ENCODE results near the gene MED22.
"Not testable (repeated sequence)": the region's sequence is repeated elsewhere in the genome, so short reads cannot be mapped to it uniquely, and the experiment has no call there.

The MED22 gene

GRCh38 chr9:133347985-133348717 lies at the start of gene MED22, which contains the start of gene RPL7A:
MED22 (minus strand) TSS chr9:133348131; CDS start chr9:133346662, 1,469 bp downstream.
RPL7A (plus strand) TSS chr9:133348218; CDS start chr9:133348244, 26 bp downstream.
- H3K4me3 ChIP-seq (ENCODE audit: low read length): peak within 1 kb of the TSS; percentile 90
- TF ChIP-seq ZNF274 (IDR thresholded peaks at IDR 0.05; ENCODE audit: low read depth, low read length): no peak

- H3K4me3 ChIP-seq (ENCODE audit: low read length): no peak overlapping the region
- TF ChIP-seq ZNF274 (IDR thresholded peaks at IDR 0.05; ENCODE audit: low read depth, low read length): no peak
These were observed 49.4 kb upstream of the MED22 start for GRCh38 chr9:133397370-133397769.

DNA sequence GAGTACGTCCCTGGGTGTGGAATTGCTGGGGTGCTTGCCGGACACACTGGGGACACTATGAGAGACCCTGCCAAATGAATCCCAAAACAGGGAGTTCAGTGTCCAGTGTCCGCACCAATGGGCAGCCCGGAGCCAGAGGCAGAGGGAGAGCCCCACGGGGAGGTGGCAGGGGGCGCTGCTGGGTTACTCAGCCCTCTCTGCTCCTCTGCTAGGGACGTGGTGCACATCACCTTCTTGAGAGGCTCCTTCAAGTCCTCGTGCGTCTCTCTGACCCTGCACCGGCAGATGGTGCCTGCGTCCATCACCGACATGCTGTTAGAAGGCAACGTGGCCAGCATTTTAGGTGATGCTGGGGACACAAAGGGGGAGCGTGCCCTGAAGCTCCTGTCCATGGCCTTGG lies 49.0 kb upstream of the MED22 start:
- no peak for TF ChIP-seq ZNF274 (IDR thresholded peaks at IDR 0.05; ENCODE audit: low read depth, low read length)
- no peak overlapping the region for H3K4me3 ChIP-seq (ENCODE audit: low read length)

- no peak for TF ChIP-seq ZNF274 (IDR thresholded peaks at IDR 0.05; ENCODE audit: low read depth, low read length)
- H3K4me3 ChIP-seq (ENCODE audit: low read length): no peak overlapping the region
These were observed 46.8 kb upstream of the MED22 start for GRCh38 chr9:133394687-133395271.

DNA sequence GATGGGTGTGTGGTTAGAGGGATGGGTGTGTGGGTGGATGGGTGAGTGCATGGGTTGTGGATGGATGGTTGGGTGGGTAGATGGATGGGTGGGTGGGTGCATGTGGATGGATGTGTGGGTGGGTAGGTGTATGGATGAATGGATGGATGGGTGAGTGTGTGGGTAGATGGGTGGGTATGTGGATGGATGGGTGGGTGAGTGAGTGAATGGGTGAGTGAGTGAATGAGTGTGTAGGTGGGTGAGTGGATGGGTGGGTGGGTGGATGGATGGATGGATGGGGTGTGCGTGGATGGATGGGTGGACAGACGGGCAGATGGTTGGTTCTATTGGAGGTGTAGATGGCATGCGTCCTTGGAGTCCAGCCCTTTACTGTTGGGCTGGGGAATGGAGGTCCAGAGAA lies 45.5 kb upstream of the MED22 start:
- no peak for TF ChIP-seq ZNF274 (IDR thresholded peaks at IDR 0.05; ENCODE audit: low read depth, low read length)
- no peak overlapping the region for H3K4me3 ChIP-seq (ENCODE audit: low read length)

DNA sequence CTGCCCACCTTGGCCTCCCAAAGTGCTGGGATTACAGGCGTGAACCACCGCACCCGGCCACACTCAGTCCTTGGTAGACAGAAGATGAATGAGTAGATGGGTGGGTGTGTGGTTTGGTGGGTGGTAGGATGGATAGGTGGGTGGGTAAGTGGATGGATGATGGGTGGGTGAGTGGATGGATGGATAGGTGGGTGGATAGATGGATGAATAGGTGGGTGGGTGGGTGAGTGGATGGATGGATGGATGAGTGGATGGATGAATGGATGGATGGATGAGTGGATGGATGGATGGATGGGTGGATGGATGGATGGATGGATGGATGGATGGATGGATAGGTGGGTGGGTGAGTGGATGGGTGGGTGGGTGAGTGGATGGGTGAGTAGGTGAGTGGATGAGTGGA lies 44.4 kb upstream of the MED22 start:
- H3K4me3 ChIP-seq (ENCODE audit: low read length): not testable (repeated sequence)

DNA sequence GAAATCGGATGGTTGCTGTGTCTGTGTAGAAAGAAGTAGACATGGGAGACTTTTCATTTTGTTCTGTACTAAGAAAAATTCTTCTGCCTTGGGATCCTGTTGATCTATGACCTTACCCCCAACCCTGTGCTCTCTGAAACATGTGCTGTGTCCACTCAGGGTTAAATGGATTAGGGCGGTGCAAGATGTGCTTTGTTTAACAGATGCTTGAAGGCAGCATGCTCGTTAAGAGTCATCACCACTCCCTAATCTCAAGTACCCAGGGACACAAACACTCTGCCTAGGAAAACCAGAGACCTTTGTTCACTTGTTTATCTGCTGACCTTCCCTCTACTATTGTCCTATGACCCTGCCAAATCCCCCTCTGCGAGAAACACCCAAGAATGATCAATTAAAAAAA lies 43.5 kb upstream of the MED22 start:
- not testable (repeated sequence) for H3K4me3 ChIP-seq (ENCODE audit: low read length)

DNA sequence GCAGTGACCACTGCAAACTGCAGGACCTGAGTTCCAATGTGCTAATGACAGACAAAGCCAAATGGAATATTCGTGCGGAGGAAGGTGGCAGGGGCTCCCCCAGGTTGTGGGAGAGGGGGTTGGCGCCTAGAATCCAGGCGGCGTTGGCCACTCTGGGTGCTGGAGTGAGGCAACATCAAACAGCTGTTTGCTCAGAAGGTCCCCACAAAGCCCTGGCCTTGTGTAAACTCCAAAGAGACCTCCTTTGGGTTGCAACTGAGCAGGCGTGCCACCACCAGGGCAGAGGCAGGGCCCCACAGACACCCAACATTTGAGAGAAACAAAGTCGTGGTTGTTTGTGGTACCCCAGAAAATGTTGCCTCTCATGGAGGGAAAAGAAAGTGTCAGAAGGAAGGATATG lies 42.8 kb upstream of the MED22 start:
- no peak for TF ChIP-seq ZNF274 (IDR thresholded peaks at IDR 0.05; ENCODE audit: low read depth, low read length)
- no peak overlapping the region for H3K4me3 ChIP-seq (ENCODE audit: low read length)

DNA sequence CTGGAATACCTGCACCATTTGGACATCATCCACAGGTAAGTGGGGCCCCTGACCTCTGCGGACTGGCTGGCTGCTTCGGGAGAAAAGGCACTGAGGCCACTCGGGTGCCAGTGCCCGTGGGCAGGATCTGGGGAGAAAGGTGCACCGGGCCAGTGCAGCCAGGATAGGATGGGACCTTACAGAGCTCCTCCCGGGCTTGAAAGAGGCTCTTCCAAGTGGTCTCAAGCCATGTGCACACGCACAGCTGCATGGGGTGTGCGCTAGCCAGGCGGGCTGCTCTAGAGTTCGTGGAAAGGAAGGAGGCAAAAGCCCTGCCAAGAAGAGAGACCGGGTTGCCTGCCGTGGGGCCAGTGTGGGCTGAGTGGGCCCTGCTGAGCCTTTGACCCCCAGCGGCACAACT lies 41.6 kb upstream of the MED22 start:
- H3K4me3 ChIP-seq (ENCODE audit: low read length): no peak overlapping the region
- no peak for TF ChIP-seq ZNF274 (IDR thresholded peaks at IDR 0.05; ENCODE audit: low read depth, low read length)

DNA sequence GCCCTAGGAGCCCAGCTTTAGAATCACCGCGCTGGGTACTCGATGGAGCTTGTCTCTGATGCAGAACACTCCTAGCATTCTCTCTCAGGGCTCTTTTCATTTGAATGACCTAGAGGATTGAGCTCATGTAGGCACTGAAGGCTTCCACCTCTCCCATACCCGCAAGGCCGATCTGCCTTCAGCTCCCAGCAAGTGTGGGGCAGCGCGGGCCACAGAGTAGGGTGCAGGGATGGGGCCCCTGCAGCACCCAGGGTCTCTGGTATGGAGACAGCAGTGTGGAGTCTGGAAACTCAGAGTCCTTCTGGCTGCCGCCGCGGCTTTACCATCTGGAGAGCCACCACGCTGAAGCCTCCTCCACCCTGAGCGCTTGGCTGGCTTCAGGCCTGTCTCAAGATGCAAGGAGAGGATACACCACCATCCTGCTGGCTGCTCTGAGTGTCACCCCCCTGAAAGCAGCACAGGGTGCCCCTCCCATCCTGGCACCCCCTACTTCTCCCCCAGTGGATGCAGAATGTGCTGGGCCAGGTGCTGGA lies 41.2 kb upstream of the MED22 start:
- TF ChIP-seq ZNF274 (IDR thresholded peaks at IDR 0.05; ENCODE audit: low read depth, low read length): no peak

DNA sequence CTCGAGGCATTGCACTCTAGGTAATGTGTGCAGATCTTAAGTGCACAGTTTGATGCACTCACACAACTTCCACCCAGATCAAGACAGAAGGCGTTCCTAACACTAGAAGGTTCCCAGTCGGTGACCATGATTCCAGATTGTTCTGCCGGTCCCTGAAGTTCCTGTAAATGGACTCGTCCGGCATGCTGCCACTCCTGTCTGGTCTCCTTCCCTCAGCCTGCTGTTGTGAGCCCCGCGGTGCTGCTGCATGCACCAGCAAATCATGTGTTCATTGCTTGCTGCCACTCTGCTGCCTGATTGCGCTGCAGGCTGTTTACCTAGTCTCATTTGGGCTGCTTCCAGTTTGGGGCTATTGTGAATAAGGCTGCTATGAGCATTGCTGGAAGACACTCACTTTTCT lies 39.7 kb upstream of the MED22 start:
- TF ChIP-seq ZNF274 (IDR thresholded peaks at IDR 0.05; ENCODE audit: low read depth, low read length): no peak
- no peak overlapping the region for H3K4me3 ChIP-seq (ENCODE audit: low read length)

More for the DNA sequence above, 41.2 kb upstream of the MED22 start:
- no peak overlapping the region for H3K4me3 ChIP-seq (ENCODE audit: low read length)

GRCh38 chr9:133386338-133386737 lies 38.4 kb upstream of the MED22 start:
- no peak overlapping the region for H3K4me3 ChIP-seq (ENCODE audit: low read length)
- TF ChIP-seq ZNF274 (IDR thresholded peaks at IDR 0.05; ENCODE audit: low read depth, low read length): no peak

- no peak for TF ChIP-seq ZNF274 (IDR thresholded peaks at IDR 0.05; ENCODE audit: low read depth, low read length)
- H3K4me3 ChIP-seq (ENCODE audit: low read length): no peak overlapping the region
These were observed 37.5 kb upstream of the MED22 start for GRCh38 chr9:133385452-133385851.

- no peak for TF ChIP-seq ZNF274 (IDR thresholded peaks at IDR 0.05; ENCODE audit: low read depth, low read length)
These were observed 36.9 kb upstream of the MED22 start for GRCh38 chr9:133384736-133385321.

GRCh38 chr9:133383438-133383837 lies 35.5 kb upstream of the MED22 start:
- H3K4me3 ChIP-seq (ENCODE audit: low read length): no peak overlapping the region
- TF ChIP-seq ZNF274 (IDR thresholded peaks at IDR 0.05; ENCODE audit: low read depth, low read length): no peak

More at GRCh38 chr9:133384736-133385321, 36.9 kb upstream of the MED22 start:
- H3K4me3 ChIP-seq (ENCODE audit: low read length): no peak overlapping the region

Measured in GM08714 (cell line).